Gastrocnemius medialis (tissue), 4 donors: ENCODE data around the gene SERINC3.

Source experiments
- POLR2A ChIP-seq, 2 donors: fragments of 450-650 bp; IDR thresholded peaks; one replicate each; pipeline ENCODE4 v1.6.1; 2017; ENCODE audit warnings: antibody characterized with exemption in 2 of 2, mild to moderate bottlenecking in 2 of 2, moderate library complexity in 2 of 2
- TF ChIP-seq, protein P1 (sequence below), 5 experiments: fragments of 450-650 bp in 3 of 5; fragments of 200-600 bp in 2 of 5; sonication (generic) in 2 of 5; IDR thresholded peaks in 4 of 5; conservative IDR thresholded peaks in 1 of 5; 1 replicate in 4 of 5; 2 replicates in 1 of 5; pipeline ENCODE4 v1.5.1; 2016 to 2019; ENCODE audit warnings: antibody characterized with exemption in 5 of 5, mild to moderate bottlenecking in 3 of 5, moderate library complexity in 3 of 5

DNA sequence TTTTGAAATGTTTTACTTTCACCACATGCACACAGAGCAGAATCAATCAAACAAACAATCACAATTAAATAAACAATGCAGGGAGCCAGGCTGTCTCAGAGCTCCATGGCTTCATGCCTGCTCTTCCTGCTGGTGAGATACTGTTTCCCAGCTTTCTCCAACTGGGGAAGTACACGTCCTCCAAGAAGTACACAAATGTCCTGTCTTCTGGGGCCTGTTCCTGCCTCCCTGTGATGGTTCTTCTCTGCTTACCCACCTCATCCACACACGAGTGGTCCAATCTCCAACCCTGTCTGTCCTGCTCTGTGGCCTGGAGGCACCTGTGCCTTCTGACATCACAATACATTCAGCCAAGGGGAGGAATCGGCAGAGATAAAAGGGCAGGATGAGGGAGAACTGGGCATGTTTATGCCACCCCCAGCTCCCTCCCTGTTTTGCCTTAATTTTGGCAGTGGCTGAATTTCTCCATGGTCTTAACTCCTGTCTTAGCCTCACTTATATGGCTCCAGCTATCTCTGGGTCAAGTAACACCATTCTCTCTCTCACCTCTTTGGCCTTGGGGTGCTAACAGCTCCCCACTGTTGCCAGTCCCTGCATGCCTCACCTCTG, 71.5 kb downstream of the SERINC3 start:
- TF ChIP-seq, protein P1, sequence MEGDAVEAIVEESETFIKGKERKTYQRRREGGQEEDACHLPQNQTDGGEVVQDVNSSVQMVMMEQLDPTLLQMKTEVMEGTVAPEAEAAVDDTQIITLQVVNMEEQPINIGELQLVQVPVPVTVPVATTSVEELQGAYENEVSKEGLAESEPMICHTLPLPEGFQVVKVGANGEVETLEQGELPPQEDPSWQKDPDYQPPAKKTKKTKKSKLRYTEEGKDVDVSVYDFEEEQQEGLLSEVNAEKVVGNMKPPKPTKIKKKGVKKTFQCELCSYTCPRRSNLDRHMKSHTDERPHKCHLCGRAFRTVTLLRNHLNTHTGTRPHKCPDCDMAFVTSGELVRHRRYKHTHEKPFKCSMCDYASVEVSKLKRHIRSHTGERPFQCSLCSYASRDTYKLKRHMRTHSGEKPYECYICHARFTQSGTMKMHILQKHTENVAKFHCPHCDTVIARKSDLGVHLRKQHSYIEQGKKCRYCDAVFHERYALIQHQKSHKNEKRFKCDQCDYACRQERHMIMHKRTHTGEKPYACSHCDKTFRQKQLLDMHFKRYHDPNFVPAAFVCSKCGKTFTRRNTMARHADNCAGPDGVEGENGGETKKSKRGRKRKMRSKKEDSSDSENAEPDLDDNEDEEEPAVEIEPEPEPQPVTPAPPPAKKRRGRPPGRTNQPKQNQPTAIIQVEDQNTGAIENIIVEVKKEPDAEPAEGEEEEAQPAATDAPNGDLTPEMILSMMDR (IDR thresholded peaks at IDR 0.05 in 4 of 5, conservative IDR thresholded peaks at IDR 0.05 in 1 of 5): no peak
- TF ChIP-seq POLR2A (IDR thresholded peaks at IDR 0.05): no peak
